Adrenal gland (tissue), 5 donors: ENCODE data around the gene ZBTB18.

Experiments
- POLR2A ChIP-seq, 2 donors: fragments of 450-650 bp; IDR thresholded peaks; one replicate each; pipeline ENCODE4 v1.6.1; 2017; ENCODE audit warnings: antibody characterized with exemption in 2 of 2, mild to moderate bottlenecking in 2 of 2, moderate library complexity in 1 of 2
- TF ChIP-seq, protein P1 (sequence below), 6 experiments: fragments of 450-650 bp in 4 of 6; fragments of 200-600 bp in 2 of 6; sonication (generic) in 1 of 6; IDR thresholded peaks; 1 replicate in 5 of 6; 2 replicates in 1 of 6; pipeline versions ENCODE4 v1.5.1 to v1.8.0; 2016 to 2021; ENCODE audit warnings: antibody characterized with exemption in 6 of 6, mild to moderate bottlenecking in 2 of 6, moderate library complexity in 1 of 6
- donor health status: DM: no; HTN: no; CAD: no.

DNA sequence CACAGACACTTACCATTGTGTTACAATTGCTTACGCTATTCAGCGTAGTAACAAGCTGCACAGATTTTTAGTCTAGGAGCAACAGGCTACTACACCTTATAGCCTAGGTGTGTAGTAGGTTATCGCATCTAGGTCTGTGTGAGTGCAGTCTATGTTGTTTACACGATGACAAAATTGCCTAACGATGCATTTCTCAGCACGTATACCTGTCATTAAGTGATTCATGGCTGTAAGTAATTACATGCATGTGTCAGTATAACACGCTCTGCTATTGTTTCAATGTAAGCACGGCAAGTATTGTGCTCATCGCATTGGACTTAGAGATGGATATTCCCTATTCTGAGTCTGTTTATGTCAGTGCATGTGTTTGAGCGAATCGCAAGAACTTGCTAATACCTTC, 15.7 kb upstream of the ZBTB18 start:
- TF ChIP-seq, protein P1, sequence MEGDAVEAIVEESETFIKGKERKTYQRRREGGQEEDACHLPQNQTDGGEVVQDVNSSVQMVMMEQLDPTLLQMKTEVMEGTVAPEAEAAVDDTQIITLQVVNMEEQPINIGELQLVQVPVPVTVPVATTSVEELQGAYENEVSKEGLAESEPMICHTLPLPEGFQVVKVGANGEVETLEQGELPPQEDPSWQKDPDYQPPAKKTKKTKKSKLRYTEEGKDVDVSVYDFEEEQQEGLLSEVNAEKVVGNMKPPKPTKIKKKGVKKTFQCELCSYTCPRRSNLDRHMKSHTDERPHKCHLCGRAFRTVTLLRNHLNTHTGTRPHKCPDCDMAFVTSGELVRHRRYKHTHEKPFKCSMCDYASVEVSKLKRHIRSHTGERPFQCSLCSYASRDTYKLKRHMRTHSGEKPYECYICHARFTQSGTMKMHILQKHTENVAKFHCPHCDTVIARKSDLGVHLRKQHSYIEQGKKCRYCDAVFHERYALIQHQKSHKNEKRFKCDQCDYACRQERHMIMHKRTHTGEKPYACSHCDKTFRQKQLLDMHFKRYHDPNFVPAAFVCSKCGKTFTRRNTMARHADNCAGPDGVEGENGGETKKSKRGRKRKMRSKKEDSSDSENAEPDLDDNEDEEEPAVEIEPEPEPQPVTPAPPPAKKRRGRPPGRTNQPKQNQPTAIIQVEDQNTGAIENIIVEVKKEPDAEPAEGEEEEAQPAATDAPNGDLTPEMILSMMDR (IDR thresholded peaks at IDR 0.05) = no peak
- TF ChIP-seq POLR2A (IDR thresholded peaks at IDR 0.05) = no peak
